ENCODE results near the gene CMC2.

- TF ChIP-seq CTCF (IDR thresholded peaks at IDR 0.05) (no peak), REST (IDR thresholded peaks at IDR 0.05; ENCODE audit: insufficient read depth in 1 of 2, low read depth in 2 of 2, low read length in 1 of 2) (no peak)
Measured at GRCh38 chr16:80940069-80940856, 66.4 kb downstream of the CMC2 start.

Measured in Panc1 (cell line).